Lower leg skin (tissue), 4 donors: Measurements from ENCODE around the gene ZNHIT2. TPM values are rescaled to one million over a fixed set of nuclear protein-coding genes. Genes with fewer than 3 reads are reported as not detected.

Source experiments
- DNase-seq, 2 donors: peaks; one replicate each; pipeline ENCODE4 v3.0.0-alpha.2; 2019; ENCODE audit warnings: low spot score in 2 of 2
- H3K4me3 ChIP-seq: fragments of 200-600 bp; sonication (generic); 2 replicates; pipeline ENCODE4 v1.5.1; 2017; ENCODE audit warnings: mild to moderate bottlenecking, low read depth; ENCODE audit not compliant: poor library complexity, severe bottlenecking
- POLR2A ChIP-seq, 2 donors: fragments of 450-650 bp; IDR thresholded peaks; one replicate each; pipeline ENCODE4 v1.6.1; 2016 to 2017; ENCODE audit warnings: antibody characterized with exemption in 2 of 2, mild to moderate bottlenecking in 1 of 2, moderate library complexity in 1 of 2
- WGBS, 2 donors: methylation state at CpG; one replicate each; pipeline ENCODE4 v1.1.5; 2018; 5-methylcytosine and 5-hydroxymethylcytosine counted together
- intact Hi-C: fragments of 100-400 bp; cut with DNase I; formaldehyde crosslinking; loops from one replicate; pipeline ENCODE4 v1.15.0; 2023; ENCODE audit warnings: low total_unique reads
- total RNA-seq, 4 donors: library from RNA; depleted of rRNA; stranded (reverse); fragments of >200 nt; gene quantifications; one replicate each; pipeline ENCODE4 v1.1.0, GENCODE V29; 2016
- TF ChIP-seq, protein P1 (sequence below), 3 donors: fragments of 450-650 bp; IDR thresholded peaks; one replicate each; pipeline ENCODE4 v1.5.1; 2016; ENCODE audit warnings: antibody characterized with exemption in 3 of 3, mild to moderate bottlenecking in 3 of 3, moderate library complexity in 2 of 3

The ZNHIT2 gene
- total RNA-seq, result 10 to 100 TPM; 10.7 to 24.9 (median 17.7) TPM

DNA sequence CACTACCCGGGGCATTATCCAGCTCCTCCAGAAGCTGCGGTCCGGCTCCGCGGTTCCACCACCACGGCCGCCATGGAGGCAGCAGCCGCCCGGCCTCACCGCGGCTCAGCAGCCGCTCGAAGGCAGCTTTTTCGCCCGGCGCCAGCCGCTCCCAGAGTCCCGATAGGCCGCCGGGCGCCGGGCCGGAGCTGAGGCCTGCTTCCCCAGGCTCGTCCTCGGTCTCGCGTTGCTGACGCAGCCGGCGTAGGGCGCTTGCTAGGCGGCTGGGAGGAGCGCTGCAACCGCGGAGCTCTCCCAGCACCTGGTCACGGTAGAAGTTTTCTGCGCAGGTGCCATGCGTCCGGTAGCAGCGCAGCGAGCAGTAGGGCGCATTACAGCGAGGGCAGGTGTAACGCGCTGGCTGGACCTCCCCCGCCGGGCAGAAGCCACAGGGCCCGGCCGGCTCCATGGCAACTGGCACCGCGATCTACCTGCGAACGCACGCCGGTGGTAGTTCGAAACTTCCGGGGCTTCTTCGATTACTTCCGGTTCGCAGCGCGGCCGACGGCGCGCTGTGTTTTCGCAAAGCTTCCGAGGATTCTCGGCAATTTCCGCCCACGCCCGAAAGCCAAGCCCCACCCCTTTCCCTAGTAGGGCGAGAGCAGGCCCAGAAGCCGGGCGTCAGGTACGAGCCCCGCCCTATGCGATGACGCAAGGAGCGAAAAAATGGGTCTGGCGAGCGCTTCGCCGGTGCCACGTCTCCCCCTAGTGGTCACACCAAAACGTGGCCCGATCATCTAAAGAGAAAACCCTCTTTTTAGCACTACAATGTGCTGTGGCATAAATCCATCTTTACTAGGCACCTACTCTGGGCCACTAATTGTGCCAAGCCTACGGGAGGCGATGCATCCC lies at the start of gene ZNHIT2:
Gene ZNHIT2, minus strand, starts transcription at position 496 of the 891 bp plus-strand sequence. Its CDS starts 48 bp downstream, at position 448.
- 0 to 1% methylated on average over 36 to 37 of the region's 89 CpGs for WGBS, 2 donors
- H3K4me3 ChIP-seq, result peak within 1 kb of the TSS; percentile 81
- intact Hi-C loops, result no loop called here
- peak; percentile 99 to 100 for DNase-seq
- TF ChIP-seq POLR2A (IDR thresholded peaks at IDR 0.05), result no peak
- TF ChIP-seq, protein P1, sequence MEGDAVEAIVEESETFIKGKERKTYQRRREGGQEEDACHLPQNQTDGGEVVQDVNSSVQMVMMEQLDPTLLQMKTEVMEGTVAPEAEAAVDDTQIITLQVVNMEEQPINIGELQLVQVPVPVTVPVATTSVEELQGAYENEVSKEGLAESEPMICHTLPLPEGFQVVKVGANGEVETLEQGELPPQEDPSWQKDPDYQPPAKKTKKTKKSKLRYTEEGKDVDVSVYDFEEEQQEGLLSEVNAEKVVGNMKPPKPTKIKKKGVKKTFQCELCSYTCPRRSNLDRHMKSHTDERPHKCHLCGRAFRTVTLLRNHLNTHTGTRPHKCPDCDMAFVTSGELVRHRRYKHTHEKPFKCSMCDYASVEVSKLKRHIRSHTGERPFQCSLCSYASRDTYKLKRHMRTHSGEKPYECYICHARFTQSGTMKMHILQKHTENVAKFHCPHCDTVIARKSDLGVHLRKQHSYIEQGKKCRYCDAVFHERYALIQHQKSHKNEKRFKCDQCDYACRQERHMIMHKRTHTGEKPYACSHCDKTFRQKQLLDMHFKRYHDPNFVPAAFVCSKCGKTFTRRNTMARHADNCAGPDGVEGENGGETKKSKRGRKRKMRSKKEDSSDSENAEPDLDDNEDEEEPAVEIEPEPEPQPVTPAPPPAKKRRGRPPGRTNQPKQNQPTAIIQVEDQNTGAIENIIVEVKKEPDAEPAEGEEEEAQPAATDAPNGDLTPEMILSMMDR (IDR thresholded peaks at IDR 0.05), result peak in 1 of 3 donors; percentile 82

DNA sequence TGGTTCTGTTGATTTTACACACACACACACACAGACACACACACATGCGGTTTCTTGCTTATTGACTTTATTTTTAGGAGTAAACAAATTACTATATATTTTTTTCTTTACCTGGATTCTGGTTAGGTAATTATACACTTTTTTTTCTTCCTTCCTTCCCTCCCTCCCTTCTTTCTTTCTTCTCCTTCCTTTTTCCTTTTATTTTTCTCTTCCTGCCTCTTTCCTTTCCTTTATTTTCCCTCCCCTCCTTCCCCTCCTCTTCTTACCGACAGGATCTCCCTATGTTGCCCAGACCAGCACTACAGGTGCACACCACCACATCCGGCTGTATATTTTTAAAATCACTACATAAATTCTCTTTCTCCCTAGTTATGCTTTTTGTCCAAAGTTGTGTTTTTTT lies 49.4 kb upstream of the ZNHIT2 start:
- DNase-seq, result no peak
- intact Hi-C loops, result no loop called here
- no peak overlapping the region for H3K4me3 ChIP-seq
- 89 to 93% methylated on average over 3 of the region's 3 CpGs for WGBS, 2 donors
- TF ChIP-seq, protein P1 (IDR thresholded peaks at IDR 0.05), result no peak
- no peak for TF ChIP-seq POLR2A (IDR thresholded peaks at IDR 0.05)

DNA sequence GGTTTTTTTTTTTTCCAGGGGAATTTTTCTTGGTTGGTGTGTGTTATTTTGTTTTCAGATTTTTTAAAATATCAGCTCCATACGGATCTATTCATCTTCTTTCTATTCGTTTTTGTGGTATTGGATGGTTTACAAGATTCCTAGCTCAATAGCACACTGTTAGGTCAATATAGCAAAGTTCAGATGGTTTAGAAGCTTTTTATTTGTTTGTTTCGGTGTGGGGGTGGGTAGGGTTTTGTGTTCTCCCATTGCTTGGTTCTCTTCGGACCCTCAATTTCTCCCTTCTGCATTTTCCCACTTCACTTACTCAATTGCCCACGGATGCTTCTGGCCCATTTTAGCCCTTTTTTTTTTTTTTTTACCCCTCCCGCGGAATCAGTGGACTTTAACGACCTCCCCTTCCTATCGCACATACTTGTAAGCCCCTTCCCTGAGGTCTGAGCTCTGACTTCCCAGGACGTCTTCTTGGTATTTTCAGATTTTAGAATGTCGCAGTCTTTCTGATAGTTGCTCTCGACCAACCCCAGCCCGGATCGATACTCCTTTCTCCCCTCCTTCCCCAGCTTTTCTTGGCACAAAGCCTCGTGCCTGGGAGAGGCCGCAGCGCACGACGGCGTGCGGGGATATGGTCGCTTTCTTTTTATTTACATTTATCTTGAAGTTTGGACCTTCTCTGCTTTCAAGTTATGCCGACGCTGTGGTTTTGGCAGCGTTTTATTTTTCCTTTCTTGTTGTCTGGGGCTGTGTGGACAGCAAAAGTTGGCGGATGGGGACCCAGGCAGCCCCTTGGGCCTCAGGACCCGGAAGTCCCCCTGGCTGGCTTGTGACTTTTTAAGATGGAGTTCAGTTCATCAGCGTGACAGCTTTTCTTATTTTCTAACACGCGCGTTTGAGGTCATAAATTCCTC lies 48.2 kb upstream of the ZNHIT2 start:
- no peak overlapping the region for H3K4me3 ChIP-seq
- intact Hi-C loops, result no loop called here
- 55 to 62% methylated on average over 31 of the region's 31 CpGs for WGBS, 2 donors
- DNase-seq, result no peak
- TF ChIP-seq POLR2A (IDR thresholded peaks at IDR 0.05), result no peak
- TF ChIP-seq, protein P1 (IDR thresholded peaks at IDR 0.05), result no peak

DNA sequence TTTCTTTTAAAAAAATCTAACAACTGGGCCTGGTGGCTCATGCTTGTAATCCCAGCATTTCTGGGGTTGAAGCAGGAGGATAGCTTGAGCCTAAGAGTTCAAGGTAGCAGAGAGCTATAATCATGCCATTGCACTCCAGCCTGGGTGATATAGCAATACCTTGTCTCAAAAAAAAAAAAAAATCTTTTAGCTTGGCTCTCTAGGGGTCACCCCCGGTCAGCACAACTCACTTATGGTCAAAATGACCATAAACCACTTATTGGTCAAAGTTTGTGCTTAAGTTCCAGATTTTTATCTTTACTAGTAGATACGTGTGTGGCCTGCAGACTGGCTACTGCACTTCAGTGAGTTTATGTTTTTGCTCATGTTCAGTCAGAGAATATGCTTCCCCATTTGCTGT lies 46.2 kb upstream of the ZNHIT2 start:
- intact Hi-C loops, result no loop called here
- TF ChIP-seq, protein P1 (IDR thresholded peaks at IDR 0.05), result no peak
- TF ChIP-seq POLR2A (IDR thresholded peaks at IDR 0.05), result no peak
- no peak overlapping the region for H3K4me3 ChIP-seq
- WGBS, 2 donors, result 87 to 90% methylated on average over 2 of the region's 2 CpGs
- DNase-seq, result no peak

DNA sequence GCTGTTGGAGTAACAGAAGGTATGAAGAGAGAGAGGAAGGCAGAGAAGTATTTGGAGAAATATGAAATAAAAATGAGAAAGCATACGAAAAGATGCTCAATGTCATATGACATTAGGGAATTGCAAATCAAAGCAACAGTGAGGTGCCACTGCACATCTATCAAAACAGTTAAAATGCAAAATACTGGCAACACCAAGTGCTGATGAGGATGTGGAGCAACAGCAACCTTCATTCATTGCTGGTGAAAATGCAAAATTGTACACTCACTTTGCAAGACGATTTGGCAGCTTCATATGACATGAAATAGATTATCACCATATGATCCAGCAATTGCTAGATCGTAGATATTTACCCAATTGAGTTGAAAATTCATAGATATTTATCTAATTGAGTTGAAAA lies 43.1 kb upstream of the ZNHIT2 start:
- no peak for DNase-seq
- intact Hi-C loops, result no loop called here
- WGBS, 2 donors, result 78 to 83% methylated on average over 3 of the region's 3 CpGs
- H3K4me3 ChIP-seq, result no peak overlapping the region
- TF ChIP-seq, protein P1 (IDR thresholded peaks at IDR 0.05), result no peak
- TF ChIP-seq POLR2A (IDR thresholded peaks at IDR 0.05), result no peak
